ENCODE results near the gene OPN1SW. TPM values are rescaled to one million over a fixed set of nuclear protein-coding genes. Genes with fewer than 3 reads are reported as not detected.

Gene OPN1SW
- total and polyA plus RNA-seq, 3 donors from 2014 or later, result not detected

DNA sequence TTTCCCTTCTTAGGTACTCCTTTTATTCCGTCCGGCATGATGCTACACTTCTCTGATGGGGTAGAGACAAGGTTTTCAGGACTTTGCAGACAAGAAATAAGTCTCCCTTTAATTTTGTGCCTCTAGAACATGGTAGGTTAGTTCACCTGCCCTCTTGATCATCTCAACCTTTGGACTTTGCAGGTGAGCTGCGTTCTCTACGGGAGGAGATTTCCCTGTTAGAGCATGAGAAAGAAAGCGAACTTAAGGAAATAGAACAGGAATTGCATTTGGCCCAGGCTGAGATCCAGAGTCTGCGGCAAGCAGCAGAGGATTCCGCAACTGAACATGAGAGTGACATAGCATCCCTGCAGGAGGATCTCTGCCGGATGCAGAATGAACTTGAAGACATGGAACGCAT, 25.4 kb upstream of the OPN1SW start:
- 96 to 98% methylated on average over 9 of the region's 9 CpGs for WGBS, 2 donors
- H3K27ac ChIP-seq, result no peak overlapping the region

DNA sequence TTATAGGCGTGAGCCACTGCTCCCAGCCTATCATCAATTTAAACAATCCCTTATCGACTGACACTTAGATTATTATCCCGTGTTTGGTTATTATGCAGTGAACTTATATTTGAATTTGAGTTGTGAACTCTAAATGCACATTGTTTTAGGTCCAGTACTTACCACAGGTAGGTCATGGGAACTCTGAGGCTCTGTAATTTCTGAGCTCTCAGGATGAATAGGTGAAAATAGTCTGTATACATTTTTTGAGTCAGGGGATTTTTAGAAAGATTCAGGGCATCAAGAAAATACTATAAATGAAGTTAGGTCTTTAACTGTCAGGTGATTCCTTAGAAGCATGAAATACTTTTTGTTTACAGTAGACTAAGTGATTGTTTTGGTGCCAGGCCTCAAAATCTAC, 25.0 kb upstream of the OPN1SW start:
- 90 to 94% methylated on average over 3 of the region's 3 CpGs for WGBS, 2 donors
- TF ChIP-seq, protein P1, sequence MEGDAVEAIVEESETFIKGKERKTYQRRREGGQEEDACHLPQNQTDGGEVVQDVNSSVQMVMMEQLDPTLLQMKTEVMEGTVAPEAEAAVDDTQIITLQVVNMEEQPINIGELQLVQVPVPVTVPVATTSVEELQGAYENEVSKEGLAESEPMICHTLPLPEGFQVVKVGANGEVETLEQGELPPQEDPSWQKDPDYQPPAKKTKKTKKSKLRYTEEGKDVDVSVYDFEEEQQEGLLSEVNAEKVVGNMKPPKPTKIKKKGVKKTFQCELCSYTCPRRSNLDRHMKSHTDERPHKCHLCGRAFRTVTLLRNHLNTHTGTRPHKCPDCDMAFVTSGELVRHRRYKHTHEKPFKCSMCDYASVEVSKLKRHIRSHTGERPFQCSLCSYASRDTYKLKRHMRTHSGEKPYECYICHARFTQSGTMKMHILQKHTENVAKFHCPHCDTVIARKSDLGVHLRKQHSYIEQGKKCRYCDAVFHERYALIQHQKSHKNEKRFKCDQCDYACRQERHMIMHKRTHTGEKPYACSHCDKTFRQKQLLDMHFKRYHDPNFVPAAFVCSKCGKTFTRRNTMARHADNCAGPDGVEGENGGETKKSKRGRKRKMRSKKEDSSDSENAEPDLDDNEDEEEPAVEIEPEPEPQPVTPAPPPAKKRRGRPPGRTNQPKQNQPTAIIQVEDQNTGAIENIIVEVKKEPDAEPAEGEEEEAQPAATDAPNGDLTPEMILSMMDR (IDR thresholded peaks at IDR 0.05), result no peak
- TF ChIP-seq POLR2A (IDR thresholded peaks at IDR 0.05), result no peak
- H3K27ac ChIP-seq, result no peak overlapping the region

More for the DNA sequence above, 25.4 kb upstream of the OPN1SW start:
- Histone ChIP-seq H3K9me3 (no peaks in the 10 kb centered on the region), H3K36me3 (ENCODE audit: low read depth, missing control alignments) (no peaks in the 10 kb centered on the region), H3K4me1 (no peaks in the 10 kb centered on the region), H3K4me3 (no peak overlapping the region), H3K27me3 (no peaks in the 10 kb centered on the region)
- intact Hi-C loops (cut with DNase I; ENCODE audit: low total_unique reads), result no loop called here
- no peak for DNase-seq
- no peak for TF ChIP-seq POLR2A (IDR thresholded peaks at IDR 0.05)
- TF ChIP-seq, protein P1 (IDR thresholded peaks at IDR 0.05), result no peak

DNA sequence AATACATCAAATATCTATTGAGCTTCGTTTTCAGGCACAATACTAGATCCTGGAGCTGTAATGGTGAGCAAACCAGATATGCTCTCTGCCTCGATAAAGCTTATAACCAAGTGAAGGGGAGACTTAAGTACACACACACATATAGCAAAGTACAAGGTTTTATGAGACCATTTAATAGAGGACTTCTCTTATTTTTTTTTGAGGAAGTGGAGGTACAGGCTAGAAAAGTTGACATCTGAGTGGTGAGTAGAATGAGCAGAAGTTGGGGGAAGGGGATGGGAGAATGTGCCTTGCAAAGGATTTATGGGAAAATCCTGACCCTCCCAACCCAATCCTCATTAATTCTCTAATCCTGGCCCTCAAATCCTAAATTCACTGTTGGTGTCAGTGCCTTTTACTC, 23.9 kb upstream of the OPN1SW start:
- no peak overlapping the region for H3K27ac ChIP-seq
- 80 to 86% methylated on average over 2 of the region's 2 CpGs for WGBS, 2 donors
- H3K4me3 ChIP-seq, result no peak overlapping the region
- no peaks in the 10 kb centered on the region for H3K36me3 ChIP-seq (ENCODE audit: low read depth, missing control alignments)
- no peaks in the 10 kb centered on the region for H3K9me3 ChIP-seq
- intact Hi-C loops (cut with DNase I; ENCODE audit: low total_unique reads), result no loop called here
- no peaks in the 10 kb centered on the region for H3K4me1 ChIP-seq
- TF ChIP-seq POLR2A (IDR thresholded peaks at IDR 0.05), result no peak
- TF ChIP-seq, protein P1 (IDR thresholded peaks at IDR 0.05), result no peak
- DNase-seq, result no peak
- no peaks in the 10 kb centered on the region for H3K27me3 ChIP-seq

More for the DNA sequence above, 25.0 kb upstream of the OPN1SW start:
- intact Hi-C loops (cut with DNase I; ENCODE audit: low total_unique reads), result no loop called here
- no peak for DNase-seq
- Histone ChIP-seq H3K36me3 (ENCODE audit: low read depth, missing control alignments) (no peaks in the 10 kb centered on the region), H3K4me3 (no peak overlapping the region), H3K27me3 (no peaks in the 10 kb centered on the region), H3K4me1 (no peaks in the 10 kb centered on the region), H3K9me3 (no peaks in the 10 kb centered on the region)

DNA sequence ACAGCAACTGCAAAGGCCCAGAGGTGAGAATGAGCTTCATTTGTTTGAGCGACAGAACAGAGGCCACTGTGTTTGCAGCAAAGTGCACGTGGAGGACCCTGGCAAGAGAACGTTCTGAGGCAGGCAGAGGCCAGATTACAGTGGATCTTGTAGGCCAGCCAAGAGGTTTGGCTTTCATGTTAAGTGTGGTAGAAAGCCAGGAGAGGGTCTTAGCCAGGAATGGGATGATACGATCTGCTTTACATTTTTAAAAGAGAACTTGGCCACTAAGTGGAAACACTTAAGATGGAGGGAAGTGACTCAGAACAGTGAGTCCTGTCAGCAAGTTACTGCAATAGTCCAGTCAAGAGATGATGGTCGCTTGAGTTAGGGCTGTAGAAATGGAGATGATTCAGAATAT, 20.7 kb upstream of the OPN1SW start:
- Histone ChIP-seq H3K4me3 (no peak overlapping the region), H3K27ac (no peak overlapping the region), H3K9me3 (no peaks in the 10 kb centered on the region), H3K4me1 (peaks cover 7% of the 10 kb centered on the region), H3K36me3 (ENCODE audit: low read depth, missing control alignments) (no peaks in the 10 kb centered on the region), H3K27me3 (no peaks in the 10 kb centered on the region)
- 50 to 60% methylated on average over 5 of the region's 5 CpGs for WGBS, 2 donors
- TF ChIP-seq POLR2A (IDR thresholded peaks at IDR 0.05), result no peak
- TF ChIP-seq, protein P1 (IDR thresholded peaks at IDR 0.05), result no peak
- intact Hi-C loops (cut with DNase I; ENCODE audit: low total_unique reads), result no loop called here
- DNase-seq, result no peak

DNA sequence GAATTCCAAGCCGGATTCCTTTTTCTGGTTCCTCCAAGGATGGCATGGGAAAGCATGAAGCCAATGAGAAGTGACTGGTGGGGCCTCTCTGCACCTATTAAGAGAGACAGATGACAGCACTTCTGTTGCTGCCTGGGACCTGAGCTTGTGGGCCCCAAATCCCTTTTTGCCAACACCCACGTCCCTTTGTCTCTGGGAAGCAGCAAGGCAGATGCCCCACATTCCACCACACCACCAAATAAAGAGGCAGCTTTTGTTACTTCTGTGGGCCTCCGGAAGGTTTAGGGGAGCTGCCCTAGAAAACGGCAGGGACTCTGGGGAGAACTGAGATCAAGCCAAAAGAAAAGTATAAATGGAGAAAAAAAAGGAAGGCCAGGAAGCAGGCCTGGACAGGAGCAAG, 19.5 kb upstream of the OPN1SW start:
- Histone ChIP-seq H3K9me3 (no peaks in the 10 kb centered on the region), H3K4me3 (no peak overlapping the region), H3K4me1 (peaks cover 7% of the 10 kb centered on the region), H3K27ac (no peak overlapping the region), H3K27me3 (no peaks in the 10 kb centered on the region), H3K36me3 (ENCODE audit: low read depth, missing control alignments) (no peaks in the 10 kb centered on the region)
- intact Hi-C loops (cut with DNase I; ENCODE audit: low total_unique reads), result no loop called here
- TF ChIP-seq, protein P1 (IDR thresholded peaks at IDR 0.05), result no peak
- no peak for TF ChIP-seq POLR2A (IDR thresholded peaks at IDR 0.05)
- DNase-seq, result no peak
- 79 to 86% methylated on average over 4 of the region's 4 CpGs for WGBS, 2 donors

Data from testis (tissue), 3 donors.